Nephron progenitor cell (in vitro differentiated cells): Measurements from ENCODE around the gene GLOD4.

Experiments
- DNase-seq: peaks from one replicate; pipeline ENCODE4 v3.0.0; 2021
- H3K27ac Mint-ChIP-seq: 2 replicates; pipeline ENCODE4 v1.8.0; 2021; ENCODE audit warnings: mild to moderate bottlenecking, moderate library complexity, mixed read lengths
- H3K27me3 Mint-ChIP-seq: 2 replicates; pipeline ENCODE4 v1.8.0; 2021; ENCODE audit warnings: mild to moderate bottlenecking, low read depth, mixed read lengths; ENCODE audit not compliant: poor library complexity
- H3K36me3 Mint-ChIP-seq: 2 replicates; pipeline ENCODE4 v1.8.0; 2021; ENCODE audit warnings: low read depth, mixed read lengths
- H3K4me1 Mint-ChIP-seq: 2 replicates; pipeline ENCODE4 v1.8.0; 2021; ENCODE audit warnings: mixed read lengths
- H3K4me3 Mint-ChIP-seq: 2 replicates; pipeline ENCODE4 v1.8.0; 2021; ENCODE audit warnings: mild to moderate bottlenecking, moderate library complexity, mixed read lengths
- H3K9me3 Mint-ChIP-seq: 2 replicates; pipeline ENCODE4 v1.8.0; 2021; ENCODE audit warnings: mild to moderate bottlenecking, moderate library complexity, mixed read lengths
- CTCF ChIP-seq: fragments of 200-600 bp; sonication (generic); IDR thresholded peaks from 2 replicates; pipeline ENCODE4 v1.5.0; 2021; ENCODE audit warnings: antibody characterized with exemption

Gene GLOD4

DNA sequence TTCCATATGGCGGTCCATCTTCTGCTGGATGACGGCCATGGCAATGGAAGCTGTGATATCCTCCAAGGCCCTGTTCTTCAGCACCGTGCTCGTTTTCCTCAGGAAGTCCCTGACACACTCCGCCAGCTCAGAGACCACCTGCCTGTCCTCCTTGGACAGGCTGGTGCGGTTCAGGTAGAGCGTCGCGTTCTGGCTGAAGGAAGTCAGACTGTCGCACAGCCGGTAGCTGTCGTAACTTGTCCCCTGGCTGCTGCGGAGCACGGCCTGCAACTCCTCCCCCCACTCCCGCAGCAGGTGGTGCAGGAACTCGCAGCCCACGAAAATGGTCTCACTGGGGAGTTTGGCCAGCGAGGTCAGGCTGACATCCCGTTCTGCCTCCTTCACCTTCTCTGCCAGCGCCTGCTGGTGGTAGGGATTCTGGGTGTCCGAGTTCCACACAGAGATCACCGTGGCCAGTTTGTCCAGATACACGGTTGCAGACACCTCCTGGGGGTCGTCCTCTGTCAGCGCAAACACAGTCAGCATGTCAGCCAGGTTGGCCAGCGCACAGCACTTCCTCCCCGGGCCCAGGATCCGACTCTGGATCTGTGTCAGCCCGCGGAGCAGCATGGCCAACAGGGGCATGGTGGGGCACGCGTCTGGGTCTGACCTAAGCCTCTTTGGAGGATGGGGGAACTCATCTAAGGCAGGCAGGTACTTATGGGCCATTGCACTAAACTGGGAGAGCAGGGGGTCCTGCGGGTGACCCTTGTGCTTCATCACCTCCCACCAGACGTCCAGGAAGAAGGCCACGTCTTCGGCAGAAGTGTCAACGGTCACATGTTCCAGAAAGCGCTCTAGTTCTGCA lies 35.1 kb downstream of the GLOD4 start:
- Mint-ChIP-seq H3K27ac (no peak overlapping the region), H3K4me1 (peaks cover 19% of the 10 kb centered on the region), H3K27me3 (peaks cover 4% of the 10 kb centered on the region), H3K4me3 (no peak overlapping the region), H3K36me3 (peaks cover 92% of the 10 kb centered on the region), H3K9me3 (peaks cover 36% of the 10 kb centered on the region)
- no peak for TF ChIP-seq CTCF
- no peak for DNase-seq

DNA sequence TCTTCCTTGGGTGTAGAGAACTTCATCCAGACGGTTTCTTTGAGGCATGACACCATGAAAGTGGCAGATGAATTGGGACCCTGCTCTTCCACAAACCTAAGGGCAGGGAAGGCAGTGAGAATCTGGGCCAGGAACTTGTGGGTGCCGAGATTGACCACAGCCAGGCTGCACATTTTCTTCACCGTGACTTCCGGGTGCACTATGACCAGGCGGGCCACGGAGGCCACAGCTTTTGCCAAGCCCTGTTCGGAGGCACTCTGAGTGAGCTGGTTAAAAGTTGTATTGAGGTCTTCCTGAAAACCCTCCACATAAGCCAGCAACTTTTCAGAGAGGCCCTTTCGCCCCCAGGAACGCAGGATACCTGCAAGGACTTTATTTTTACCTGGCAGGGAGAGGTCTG lies 35.9 kb downstream of the GLOD4 start:
- no peak for DNase-seq
- H3K4me3 Mint-ChIP-seq = no peak overlapping the region
- peaks cover 34% of the 10 kb centered on the region for H3K9me3 Mint-ChIP-seq
- peaks cover 4% of the 10 kb centered on the region for H3K27me3 Mint-ChIP-seq
- no peak overlapping the region for H3K27ac Mint-ChIP-seq
- H3K36me3 Mint-ChIP-seq = peaks cover 97% of the 10 kb centered on the region
- TF ChIP-seq CTCF = no peak
- H3K4me1 Mint-ChIP-seq = peaks cover 14% of the 10 kb centered on the region

- H3K4me3 Mint-ChIP-seq = no peak overlapping the region
- no peak for TF ChIP-seq CTCF
- peaks cover 4% of the 10 kb centered on the region for H3K27me3 Mint-ChIP-seq
- H3K4me1 Mint-ChIP-seq = peaks cover 7% of the 10 kb centered on the region
- no peak overlapping the region for H3K27ac Mint-ChIP-seq
- peaks cover 28% of the 10 kb centered on the region for H3K9me3 Mint-ChIP-seq
- peaks cover 97% of the 10 kb centered on the region for H3K36me3 Mint-ChIP-seq
- DNase-seq = no peak
Observed at GRCh38 chr17:745406-745805, 36.7 kb downstream of the GLOD4 start.

DNA sequence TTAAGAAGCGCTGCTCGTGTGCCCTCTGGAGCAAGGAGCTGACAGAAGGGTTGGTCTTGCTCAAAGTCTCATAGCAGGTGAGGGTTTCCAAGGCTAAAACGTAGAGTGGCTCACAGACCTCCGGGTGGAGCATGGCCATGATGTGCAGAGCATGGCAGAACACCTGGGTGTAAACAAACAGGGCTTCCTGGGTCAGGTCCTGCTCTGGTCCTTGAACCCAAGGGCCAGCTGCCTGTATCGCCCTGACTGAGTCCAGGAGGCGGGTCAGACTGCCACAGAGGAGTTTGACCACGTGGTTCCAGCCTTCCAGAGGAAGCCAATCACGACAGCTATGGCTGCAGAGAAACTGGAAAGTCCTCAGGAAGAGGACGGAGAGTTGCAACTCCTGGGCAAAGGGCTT lies 37.1 kb downstream of the GLOD4 start:
- H3K9me3 Mint-ChIP-seq = peaks cover 23% of the 10 kb centered on the region
- H3K27ac Mint-ChIP-seq = no peak overlapping the region
- no peak overlapping the region for H3K4me3 Mint-ChIP-seq
- H3K36me3 Mint-ChIP-seq = peaks cover 96% of the 10 kb centered on the region
- no peak for TF ChIP-seq CTCF
- H3K27me3 Mint-ChIP-seq = peaks cover 4% of the 10 kb centered on the region
- peaks cover 4% of the 10 kb centered on the region for H3K4me1 Mint-ChIP-seq
- DNase-seq = no peak

DNA sequence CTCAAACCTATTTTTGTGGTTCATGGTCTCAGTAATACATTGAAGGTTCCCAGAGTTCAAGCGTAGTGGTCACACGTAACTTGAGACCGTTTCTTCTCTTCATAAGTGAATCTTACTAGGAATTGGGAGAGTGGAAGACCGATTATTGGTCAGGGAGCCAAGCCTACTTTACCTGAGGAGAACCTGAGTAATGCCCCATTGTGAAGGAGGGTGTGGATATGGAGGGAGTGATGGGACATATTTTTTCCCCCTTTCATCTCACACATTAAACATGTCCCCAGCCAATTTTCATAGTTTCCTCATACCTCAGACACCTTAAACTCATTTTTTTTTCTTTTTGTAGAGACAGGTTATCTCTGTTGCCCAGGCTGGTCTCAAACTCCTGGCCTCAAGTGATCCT lies 38.9 kb downstream of the GLOD4 start:
- H3K4me1 Mint-ChIP-seq = no peaks in the 10 kb centered on the region
- peaks cover 88% of the 10 kb centered on the region for H3K36me3 Mint-ChIP-seq
- peaks cover 9% of the 10 kb centered on the region for H3K9me3 Mint-ChIP-seq
- H3K27ac Mint-ChIP-seq = peak overlapping the region; percentile 94
- TF ChIP-seq CTCF = no peak
- H3K4me3 Mint-ChIP-seq = no peak overlapping the region
- peaks cover 4% of the 10 kb centered on the region for H3K27me3 Mint-ChIP-seq
- DNase-seq = no peak
